HG02571 (cell line): ENCODE results near the gene PCSK5.

Experiments
- ATAC-seq: cut with Tn5 transposase; IDR thresholded peaks from one replicate; pipeline ENCODE4 v1.9.1; 2021; ENCODE audit warnings: mild to moderate bottlenecking, moderate library complexity; ENCODE audit not compliant: unreplicated experiment

PCSK5 gene

DNA sequence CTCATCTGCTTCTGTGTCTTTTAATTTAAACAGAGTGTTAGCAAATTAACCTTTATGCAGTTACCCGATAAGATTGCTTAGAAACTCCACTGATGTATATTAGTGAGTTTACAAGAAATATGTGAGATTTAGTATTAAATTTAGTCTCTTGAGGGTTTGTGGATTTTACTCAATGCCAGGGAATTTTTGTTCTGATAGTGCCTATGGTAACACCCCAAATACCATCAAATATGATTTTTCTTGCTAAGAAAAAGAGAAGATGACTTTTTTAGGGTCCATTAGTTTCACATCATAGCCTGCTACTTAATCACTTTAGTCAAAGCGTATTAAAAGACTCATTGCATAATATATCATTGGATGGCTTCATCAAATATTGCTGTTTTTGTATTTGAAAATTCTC, 224.9 kb downstream of the PCSK5 start:
- ATAC-seq, result no peak

GRCh38 chr9:76115982-76116646, 225.6 kb downstream of the PCSK5 start:
- no peak for ATAC-seq

- ATAC-seq, result no peak
These were observed 226.4 kb downstream of the PCSK5 start for GRCh38 chr9:76116913-76117312.

DNA sequence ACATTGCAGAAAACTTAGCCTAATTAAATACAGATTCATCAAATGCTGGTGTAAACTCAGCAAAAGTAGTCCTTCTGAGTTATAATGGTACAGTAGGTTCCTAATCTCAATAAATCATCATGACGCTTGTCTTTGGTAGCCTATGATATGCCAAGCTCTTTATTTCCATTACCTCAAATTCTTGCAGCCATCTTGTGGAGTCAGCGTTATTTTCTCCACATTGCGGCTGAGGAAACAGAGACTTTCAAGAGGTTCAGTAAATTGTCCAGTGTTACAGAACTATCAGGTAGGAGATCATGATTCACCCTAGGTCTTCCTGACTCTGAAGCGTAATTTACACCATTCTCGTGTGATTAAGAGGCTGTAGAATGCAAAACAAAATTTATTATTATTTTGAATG, 237.2 kb downstream of the PCSK5 start:
- ATAC-seq, result no peak

DNA sequence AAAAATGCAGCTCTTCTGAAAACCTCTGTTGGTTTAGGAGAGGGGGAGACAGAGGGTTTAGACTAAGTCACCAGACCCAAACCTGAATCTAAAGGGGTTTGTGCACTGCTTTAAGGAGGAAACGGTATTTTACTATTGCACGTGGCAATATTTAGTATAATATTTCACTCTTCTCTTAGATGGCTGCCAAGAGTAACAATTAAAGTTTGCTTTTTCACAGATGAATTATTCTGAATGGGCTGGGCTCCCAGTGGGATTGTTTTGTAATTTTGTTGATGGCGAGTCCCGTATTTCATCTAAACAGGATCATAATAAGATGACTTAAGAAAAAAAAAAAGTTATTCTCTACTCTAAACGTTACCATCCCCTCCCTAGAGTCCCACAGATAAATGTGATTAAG, 245.4 kb downstream of the PCSK5 start:
- no peak for ATAC-seq

DNA sequence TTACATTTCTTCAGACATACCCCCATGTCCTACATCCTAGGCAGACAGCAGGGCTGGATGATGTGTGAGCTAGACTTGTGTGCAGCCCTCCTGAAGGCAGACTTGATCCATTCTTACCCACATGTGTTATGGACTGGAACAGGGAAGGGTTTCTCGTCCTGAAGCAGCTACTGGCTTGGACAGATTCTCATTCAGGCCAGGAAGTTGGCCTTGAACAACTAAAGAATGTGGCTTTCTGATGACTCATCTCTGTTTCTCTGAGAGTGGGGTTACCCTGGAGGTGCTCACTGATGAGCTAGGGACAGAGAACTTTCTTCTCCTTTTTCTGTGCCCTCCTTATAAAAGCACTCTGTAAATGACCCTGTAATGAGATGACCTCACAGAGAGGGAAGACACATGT, 246.5 kb downstream of the PCSK5 start:
- no peak for ATAC-seq

GRCh38 chr9:76137931-76138330, 247.5 kb downstream of the PCSK5 start:
- ATAC-seq, result no peak

GRCh38 chr9:76138360-76138759, 247.9 kb downstream of the PCSK5 start:
- no peak for ATAC-seq

GRCh38 chr9:76143834-76144233, 253.4 kb downstream of the PCSK5 start:
- no peak for ATAC-seq

GRCh38 chr9:76150013-76150412, 259.5 kb downstream of the PCSK5 start:
- no peak for ATAC-seq

GRCh38 chr9:76151267-76151666, 260.8 kb downstream of the PCSK5 start:
- no peak for ATAC-seq

DNA sequence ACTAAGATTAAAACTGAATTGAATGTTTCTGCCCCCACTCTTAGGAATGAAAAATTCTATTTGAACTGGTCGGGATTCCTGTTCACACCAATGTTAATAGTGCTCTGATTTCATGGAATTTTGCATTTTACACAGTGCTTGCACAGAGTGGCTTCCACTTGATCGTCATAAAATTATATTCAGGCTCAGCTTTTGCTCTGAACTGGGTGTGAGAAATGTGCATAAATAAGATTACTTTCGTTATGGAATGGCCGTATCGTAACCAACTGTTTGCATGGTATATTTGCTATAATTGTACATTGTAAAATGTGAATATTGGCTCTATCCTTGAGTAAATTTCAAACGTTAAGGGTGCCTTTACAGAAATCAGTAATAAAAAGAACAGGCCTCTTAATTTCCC, 262.9 kb downstream of the PCSK5 start:
- ATAC-seq, result no peak

- ATAC-seq, result no peak
These were observed 263.6 kb downstream of the PCSK5 start for GRCh38 chr9:76153902-76154629.

DNA sequence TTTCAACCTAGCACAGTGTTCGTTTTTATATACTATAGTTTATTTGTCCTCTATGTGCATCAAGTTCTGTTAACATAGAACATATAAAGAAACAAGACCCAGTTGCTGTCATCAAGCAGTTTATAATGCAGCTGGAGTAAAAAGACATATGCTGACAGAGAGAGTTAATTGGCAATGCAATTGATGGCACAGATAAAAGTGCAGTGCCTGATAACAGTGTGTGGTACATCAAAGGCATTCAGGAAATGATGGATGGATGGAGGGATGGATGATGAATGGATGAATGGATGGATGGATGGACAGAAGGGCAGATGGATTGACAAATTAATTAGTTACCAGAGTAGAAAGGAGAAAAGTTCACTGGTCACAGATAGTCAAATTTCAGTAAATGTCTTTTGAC, 264.9 kb downstream of the PCSK5 start:
- ATAC-seq, result no peak

GRCh38 chr9:76158713-76159112, 268.2 kb downstream of the PCSK5 start:
- ATAC-seq, result no peak

GRCh38 chr9:76159293-76159926, 268.9 kb downstream of the PCSK5 start:
- no peak for ATAC-seq

DNA sequence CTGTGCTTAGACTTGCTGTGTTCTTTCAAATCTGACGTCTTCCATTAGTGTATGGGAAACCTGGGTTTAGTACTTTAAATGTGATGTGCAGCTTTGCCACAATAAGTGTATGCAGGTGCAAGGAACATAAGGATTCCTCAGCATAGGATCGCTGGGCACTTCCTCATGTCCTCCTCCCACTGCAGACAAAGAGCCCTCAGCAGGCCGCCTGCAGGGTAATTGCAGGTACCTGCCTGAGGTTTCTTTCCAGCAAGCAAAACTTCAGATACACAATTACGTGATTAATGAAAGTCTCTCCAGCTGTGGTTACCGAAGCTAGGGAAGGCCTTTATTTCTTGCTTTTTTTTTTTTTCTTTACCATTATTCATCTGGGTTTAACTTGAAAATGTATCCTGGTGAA, 270.6 kb downstream of the PCSK5 start:
- no peak for ATAC-seq

GRCh38 chr9:76161541-76161940, 271.1 kb downstream of the PCSK5 start:
- ATAC-seq, result no peak

- ATAC-seq, result no peak
These were observed 271.7 kb downstream of the PCSK5 start for GRCh38 chr9:76162086-76162730.

DNA sequence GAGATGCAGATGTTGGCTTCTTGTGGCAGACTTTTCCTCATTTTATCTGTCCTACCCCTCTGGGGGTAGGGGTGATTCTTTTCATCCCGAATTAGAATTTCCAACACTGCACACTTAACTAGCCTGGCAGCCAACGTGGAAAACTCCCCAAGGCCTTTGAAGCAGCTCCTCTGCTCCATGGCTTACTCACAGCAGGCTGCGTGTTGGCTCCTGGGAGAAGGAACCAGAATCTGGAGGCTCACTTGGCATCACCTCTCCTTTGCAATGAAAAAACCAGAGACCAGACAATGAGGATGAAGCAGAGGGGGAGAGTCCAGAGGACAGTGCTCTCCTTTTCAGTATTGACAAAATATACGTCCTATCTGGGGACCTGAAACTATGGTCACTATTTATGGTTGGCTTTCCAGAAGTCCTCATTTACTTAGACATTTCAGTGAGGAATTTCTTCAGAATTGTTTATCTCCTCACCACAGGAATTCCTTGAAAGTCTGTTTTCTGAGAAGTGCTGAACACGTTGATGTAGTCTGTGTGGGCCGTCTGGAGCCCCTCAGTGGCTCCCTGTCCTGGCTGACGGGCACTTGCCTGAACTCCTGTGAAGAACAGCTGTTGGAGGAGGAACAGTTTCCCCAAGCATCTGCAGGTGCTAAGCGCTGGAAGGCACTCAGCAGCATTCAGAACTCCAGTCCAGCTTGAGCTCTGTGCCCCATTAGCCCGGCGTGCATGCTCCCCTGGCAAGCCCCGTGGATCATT, 272.5 kb downstream of the PCSK5 start:
- no peak for ATAC-seq

DNA sequence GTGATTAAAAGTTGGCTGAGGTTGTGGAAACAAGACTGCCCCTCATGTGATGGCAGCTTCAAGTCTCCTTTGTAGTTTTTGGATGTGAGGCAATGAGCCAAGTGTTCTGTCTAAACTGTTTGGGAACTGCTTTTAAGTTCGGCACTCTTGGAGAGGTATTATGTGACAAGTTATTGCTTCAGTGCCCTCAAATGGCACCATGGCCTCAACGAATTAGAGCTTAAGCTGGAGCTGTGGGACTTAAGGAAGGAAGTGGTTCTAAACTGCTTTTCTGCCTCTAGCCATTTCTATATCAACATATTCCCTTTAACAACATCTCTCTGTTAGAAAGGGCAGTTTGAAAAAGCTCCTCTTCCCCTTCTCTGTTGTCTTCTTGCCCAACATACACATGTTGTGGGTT, 276.1 kb downstream of the PCSK5 start:
- no peak for ATAC-seq
